T47D (cell line): ENCODE results near the gene MDFIC2.
"Not testable (repeated sequence)": the region's sequence is repeated elsewhere in the genome, so short reads cannot be mapped to it uniquely, and the experiment has no call there.

ENCODE experiments used
- DNase-seq, 2 experiments: peaks; one replicate each; pipeline versions ENCODE4 v3.0.0 to v3.0.0-alpha.2; 2011 to 2012; ENCODE audit warnings: low read depth in 1 of 2, low spot score in 1 of 2
- JUND ChIP-seq: IDR thresholded peaks from 2 replicates; pipeline ENCODE4 v1.6.1; 2012; ENCODE audit warnings: low read depth
- in situ Hi-C: cut with HindIII; loops from 2 replicates; pipeline ENCODE4 v1.10.0; 2016; ENCODE audit warnings: low sequenced_read_pairs, low pct_unique_long_range_greater_than_20kb

MDFIC2 gene

DNA sequence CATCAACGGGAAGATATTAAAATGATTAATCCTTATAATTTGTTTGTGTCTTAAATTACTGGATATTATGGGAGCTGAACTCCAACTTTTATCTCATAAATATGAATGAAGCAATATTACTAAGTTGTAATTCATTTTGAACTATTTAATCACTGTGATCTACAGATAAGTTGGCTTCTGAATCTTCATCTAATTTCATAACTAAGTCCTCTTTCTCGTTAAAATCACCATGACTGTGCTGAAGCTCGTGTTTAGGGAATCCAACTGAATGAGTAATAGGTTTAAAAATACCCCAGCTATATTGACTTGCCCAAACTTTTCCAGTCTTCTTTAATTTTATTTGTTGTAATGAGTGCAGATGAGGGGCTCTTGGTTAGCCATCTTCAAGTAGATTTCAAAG is 14.1 kb downstream of the MDFIC2 start:
- TF ChIP-seq JUND = no peak
- DNase-seq = no peak
- in situ Hi-C loops = no loop called here

- in situ Hi-C loops = no loop called here
- no peak for DNase-seq
- TF ChIP-seq JUND = no peak
Measured at GRCh38 chr3:70291097-70291482, 21.3 kb downstream of the MDFIC2 start.

- in situ Hi-C loops, DNase-seq: not testable (repeated sequence)
Measured at GRCh38 chr3:70290431-70291096, 21.9 kb downstream of the MDFIC2 start.

DNA sequence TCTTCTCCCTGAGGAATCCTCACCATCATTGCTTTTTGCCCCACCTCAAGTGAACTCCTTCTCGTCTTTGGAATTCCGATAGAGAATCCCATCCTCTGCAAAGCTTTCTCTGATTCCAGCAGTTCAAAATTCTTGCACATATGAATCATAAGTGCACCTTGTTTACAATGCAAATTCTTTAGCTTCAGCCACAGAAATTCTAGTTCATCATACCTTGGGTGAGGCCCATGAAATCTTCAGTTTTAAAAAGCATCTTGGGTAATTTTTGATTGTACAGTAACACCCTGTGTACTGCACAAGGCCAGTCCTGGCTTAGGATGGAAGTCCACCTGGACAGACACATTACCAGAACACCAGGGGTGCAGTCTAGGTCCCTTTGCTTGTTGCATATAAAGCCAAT is 30.8 kb downstream of the MDFIC2 start:
- in situ Hi-C loops = no loop called here
- no peak for TF ChIP-seq JUND
- peak in 1 of 2 experiments; percentile 6 for DNase-seq

DNA sequence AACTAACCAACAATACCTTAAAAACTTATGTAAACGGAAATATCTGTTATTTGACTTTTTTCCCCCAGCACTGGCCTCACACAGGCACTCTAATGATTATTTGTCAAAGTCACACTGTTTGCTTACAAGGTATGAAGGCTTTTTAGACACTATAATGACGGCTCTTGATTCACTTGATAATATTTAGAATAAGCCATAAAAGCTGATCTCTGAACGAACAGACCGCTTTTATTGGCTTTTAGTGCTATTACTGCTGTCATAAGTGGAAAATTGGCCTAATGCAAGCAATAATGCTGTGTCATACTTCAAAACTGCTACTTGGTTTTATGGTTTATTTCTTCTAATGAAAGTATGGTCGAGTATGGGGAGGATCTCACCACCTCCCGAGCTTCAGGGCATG is 35.1 kb downstream of the MDFIC2 start:
- TF ChIP-seq JUND = no peak
- in situ Hi-C loops = no loop called here
- no peak for DNase-seq

DNA sequence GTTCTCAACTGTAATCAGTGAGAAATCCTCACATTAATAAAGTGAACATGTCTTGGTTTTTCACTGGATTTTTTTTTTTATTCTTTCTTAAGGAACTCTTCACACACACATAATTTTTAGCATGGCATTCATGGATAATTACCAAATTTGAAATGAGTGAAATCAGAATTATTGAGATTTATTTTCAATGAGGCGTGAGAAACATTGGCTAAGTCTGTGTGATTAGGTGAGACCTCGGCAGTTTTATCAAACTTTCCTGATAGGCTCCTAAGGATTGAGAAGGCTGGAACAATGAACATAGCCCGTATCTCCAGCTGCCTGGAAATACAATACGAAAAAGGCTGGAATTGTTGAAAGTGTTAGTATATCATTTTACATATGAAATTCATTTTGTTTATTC is 35.5 kb downstream of the MDFIC2 start:
- in situ Hi-C loops = no loop called here
- no peak for TF ChIP-seq JUND
- no peak for DNase-seq

DNA sequence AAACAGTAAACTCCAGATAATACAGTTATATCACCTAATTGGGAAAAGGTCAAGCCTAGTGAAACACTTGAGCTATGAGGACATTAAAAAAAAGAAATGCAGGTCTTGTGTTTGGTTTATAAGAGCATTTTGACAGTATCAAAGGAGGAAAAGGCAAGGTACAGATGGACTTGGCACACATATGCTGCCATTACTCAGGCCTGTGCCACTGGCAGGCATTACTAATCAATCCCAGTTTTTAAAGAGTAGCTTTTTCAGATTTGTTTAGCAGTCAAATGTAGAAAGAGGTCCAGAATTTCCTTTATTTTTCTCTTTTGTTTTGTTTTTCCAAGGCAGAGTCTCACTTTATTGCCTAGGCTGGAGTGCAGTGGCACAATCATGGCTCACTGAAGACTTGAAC is 38.9 kb downstream of the MDFIC2 start:
- DNase-seq = peak in 1 of 2 experiments; percentile 15
- no peak for TF ChIP-seq JUND

DNA sequence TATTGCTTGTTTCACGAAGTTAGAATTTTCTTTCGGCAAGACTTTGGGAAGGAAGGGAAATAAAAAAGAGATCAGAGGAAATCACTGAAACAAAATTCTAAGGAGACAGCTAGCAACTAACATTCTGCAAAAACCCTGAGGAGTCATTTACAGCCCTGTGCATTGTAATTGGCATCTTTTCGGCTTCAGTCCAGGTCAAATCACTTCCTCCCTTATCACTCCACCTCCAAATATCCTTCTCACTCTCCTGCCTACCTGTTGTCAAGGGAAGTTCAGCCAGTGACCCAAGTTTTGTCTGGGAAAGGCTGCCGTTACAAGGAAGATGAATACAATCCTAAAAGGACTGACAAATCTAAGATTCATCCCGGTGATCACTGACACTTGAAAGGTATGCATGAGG is 39.6 kb downstream of the MDFIC2 start:
- no peak for DNase-seq
- in situ Hi-C loops = no loop called here
- TF ChIP-seq JUND = no peak

More for the DNA sequence above, 38.9 kb downstream of the MDFIC2 start:
- in situ Hi-C loops = no loop called here

DNA sequence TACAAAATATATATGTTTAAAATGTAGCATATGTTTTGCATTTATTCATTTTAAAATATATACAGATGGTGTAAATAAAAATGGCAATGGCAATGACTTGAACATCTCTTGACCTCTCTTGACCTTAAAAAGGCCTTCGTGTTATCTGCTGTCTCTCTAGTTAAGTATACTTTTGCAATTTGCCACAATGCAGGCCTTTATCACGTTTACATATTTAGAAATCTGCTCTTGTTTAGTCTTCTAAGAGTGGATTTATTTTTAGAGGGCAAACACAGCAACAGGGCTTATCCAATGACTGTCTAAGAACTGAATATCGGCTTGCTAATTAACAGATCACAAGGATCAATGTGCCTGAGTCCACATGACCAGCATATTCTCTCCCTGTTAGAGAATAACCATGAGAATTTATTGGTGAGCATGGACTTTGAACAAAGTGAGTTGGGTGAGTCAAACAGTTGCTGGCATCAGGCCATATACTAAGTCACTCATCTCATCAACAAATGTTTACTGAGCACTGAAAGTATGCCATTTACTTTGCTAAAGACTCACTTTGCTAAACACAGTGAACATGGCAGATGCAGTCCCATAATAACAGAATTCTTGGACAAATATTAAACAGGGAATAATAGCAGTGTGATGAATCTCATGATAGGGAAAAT is 48.2 kb downstream of the MDFIC2 start:
- in situ Hi-C loops = no loop called here
- TF ChIP-seq JUND = no peak

DNA sequence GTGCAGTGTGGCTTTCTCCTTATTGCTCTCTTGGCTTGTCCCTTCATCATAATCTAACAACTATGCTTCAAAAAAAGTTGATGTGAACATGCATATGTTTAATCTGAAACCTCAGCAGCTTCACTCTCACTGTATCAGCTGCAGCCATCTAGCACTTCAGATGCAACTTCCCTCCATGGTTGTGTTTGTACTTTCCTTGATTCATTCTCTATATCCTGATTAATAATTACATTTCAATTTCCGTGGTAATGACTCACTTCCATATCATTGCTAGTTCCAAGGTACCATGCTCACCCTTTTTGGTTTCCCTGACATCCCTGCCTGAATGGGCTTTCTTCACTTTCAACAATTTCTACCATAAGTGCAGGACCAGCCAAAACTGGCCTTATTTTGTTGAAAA is 51.2 kb downstream of the MDFIC2 start:
- in situ Hi-C loops = no loop called here
- no peak for TF ChIP-seq JUND
- DNase-seq = no peak

More for the DNA sequence above, 48.2 kb downstream of the MDFIC2 start:
- peak in 1 of 2 experiments; percentile 28 for DNase-seq

GRCh38 chr3:70256566-70256965 is 55.9 kb downstream of the MDFIC2 start:
- in situ Hi-C loops = no loop called here
- no peak for TF ChIP-seq JUND
- DNase-seq = no peak

DNA sequence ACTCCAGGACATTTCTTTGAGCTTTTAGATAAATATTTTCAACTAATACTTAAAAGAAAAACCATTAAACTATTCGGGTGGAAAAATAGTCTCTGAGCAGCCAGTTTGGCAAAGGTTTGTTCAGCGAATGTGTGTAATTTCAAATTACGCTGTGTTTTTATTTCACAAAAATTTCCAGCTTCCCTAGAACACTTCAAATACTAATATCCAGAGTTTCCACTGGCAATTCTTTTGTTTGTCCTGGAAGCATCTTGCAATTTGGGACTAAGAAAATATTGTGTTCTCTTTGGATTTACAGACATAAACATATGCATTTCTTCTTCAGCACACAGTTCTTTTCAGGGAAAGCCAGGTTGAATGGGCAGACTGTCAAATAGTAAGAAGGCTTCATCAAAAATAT is 61.9 kb downstream of the MDFIC2 start:
- DNase-seq = no peak
- in situ Hi-C loops = no loop called here
- no peak for TF ChIP-seq JUND

DNA sequence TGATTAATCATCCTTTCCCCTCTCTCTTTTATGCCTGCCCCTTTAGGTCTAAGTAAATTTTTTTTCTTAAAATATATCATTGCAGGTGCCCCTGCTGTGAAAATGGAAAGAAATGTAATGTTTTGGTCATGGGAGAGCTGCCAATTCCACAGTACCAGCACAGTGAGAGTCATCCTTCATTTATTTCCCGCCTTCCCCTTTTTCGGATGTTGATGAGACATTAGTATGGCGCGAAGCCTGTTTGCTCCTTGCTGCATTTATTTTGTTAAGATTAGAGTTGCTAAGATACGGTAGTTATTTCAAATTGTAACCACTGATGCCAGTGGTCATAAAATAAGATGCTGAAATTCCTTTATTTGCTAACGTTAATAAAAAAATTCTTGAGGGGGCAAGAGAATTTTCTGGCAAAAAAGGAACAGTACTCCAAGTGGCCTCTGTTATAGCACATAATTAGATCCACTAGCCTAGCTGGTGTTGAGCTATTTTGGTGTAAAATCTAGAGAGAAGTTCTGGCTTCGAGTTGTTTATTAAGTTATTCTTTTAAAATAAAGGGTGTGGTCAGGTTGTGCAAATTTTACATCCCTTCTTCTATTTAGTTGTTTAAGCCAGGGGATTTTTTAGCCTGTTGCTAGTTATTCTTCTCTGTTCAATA is 62.8 kb downstream of the MDFIC2 start:
- no peak for DNase-seq
- in situ Hi-C loops = no loop called here
- TF ChIP-seq JUND = no peak
